MM.1S (cell line): ENCODE data around the gene NDUFB11.
A peak's percentile ranks its signal among the peaks of the same experiment; 100 is the strongest.

Experiments
- DNase-seq: peaks from one replicate; pipeline ENCODE4 v3.0.0-alpha.2; 2015
- H2AFZ ChIP-seq: fragments of 300-600 bp; sonication (generic); 2 replicates; pipeline ENCODE4 v1.6.0; 2016; ENCODE audit warnings: antibody characterized with exemption, low read length
- H3F3A ChIP-seq: fragments of 300-600 bp; sonication (generic); 2 replicates; pipeline ENCODE4 v1.6.1; 2016; ENCODE audit warnings: mild to moderate bottlenecking, antibody characterized with exemption, low read length, moderate library complexity, mixed read lengths; ENCODE audit not compliant: insufficient read depth
- H3K27ac ChIP-seq: fragments of 300-600 bp; sonication (generic); 2 replicates; pipeline ENCODE4 v1.5.1; 2016; ENCODE audit warnings: mild to moderate bottlenecking, low read length
- H3K27me3 ChIP-seq: fragments of 300-600 bp; sonication (generic); replicated peaks from 2 replicates; pipeline ENCODE4 v1.6.0; 2016; ENCODE audit warnings: low read length; ENCODE audit not compliant: insufficient read depth
- H3K36me3 ChIP-seq: fragments of 300-600 bp; sonication (generic); replicated peaks from 2 replicates; pipeline ENCODE4 v1.6.1; 2016; ENCODE audit warnings: mild to moderate bottlenecking, low read length, mixed read lengths; ENCODE audit not compliant: insufficient read depth
- H3K4me1 ChIP-seq: fragments of 300-600 bp; sonication (generic); 2 replicates; pipeline ENCODE4 v1.6.1; 2016; ENCODE audit warnings: low read length, mixed read lengths
- H3K4me2 ChIP-seq: fragments of 300-600 bp; sonication (generic); 2 replicates; pipeline ENCODE4 v1.6.0; 2016; ENCODE audit warnings: low read depth, low read length
- H3K4me3 ChIP-seq: fragments of 300-600 bp; sonication (generic); 2 replicates; pipeline ENCODE4 v1.5.1; 2016; ENCODE audit warnings: low read length, mixed read lengths
- H3K79me2 ChIP-seq: fragments of 300-600 bp; sonication (generic); 2 replicates; pipeline ENCODE4 v1.6.1; 2016; ENCODE audit warnings: mixed run types, low read length, mixed read lengths
- H3K9ac ChIP-seq: fragments of 300-600 bp; sonication (generic); 2 replicates; pipeline ENCODE4 v1.6.1; 2016; ENCODE audit warnings: low read length, mixed read lengths
- H3K9me2 ChIP-seq: fragments of 300-600 bp; sonication (generic); replicated peaks from 2 replicates; pipeline ENCODE4 v1.6.1; 2016; ENCODE audit warnings: mild to moderate bottlenecking, low read length, mixed read lengths; ENCODE audit not compliant: insufficient read depth
- H3K9me3 ChIP-seq: fragments of 300-600 bp; sonication (generic); replicated peaks from 2 replicates; pipeline ENCODE4 v1.6.1; 2016; ENCODE audit warnings: mild to moderate bottlenecking, low read length, mixed read lengths; ENCODE audit not compliant: insufficient read depth
- H4K20me1 ChIP-seq: fragments of 300-600 bp; sonication (generic); 2 replicates; pipeline ENCODE4 v1.6.1; 2016; ENCODE audit warnings: mild to moderate bottlenecking, low read length, moderate library complexity, mixed read lengths; ENCODE audit not compliant: insufficient read depth
- EZH2 ChIP-seq: fragments of 300-600 bp; sonication (generic); optimal IDR thresholded peaks from 2 replicates; pipeline ENCODE3; 2017; ENCODE audit warnings: low read depth, mild to moderate bottlenecking, antibody characterized with exemption, low read length, mixed read lengths
- EZH2phosphoT487 ChIP-seq: fragments of 300-600 bp; sonication (generic); IDR thresholded peaks from 2 replicates; pipeline ENCODE4 v1.6.1; 2018; ENCODE audit warnings: antibody characterized with exemption, low read length
- TF ChIP-seq, protein P1 (sequence below): fragments of 300-600 bp; sonication (generic); IDR thresholded peaks from 2 replicates; pipeline ENCODE4 v1.5.1; 2016; ENCODE audit warnings: antibody characterized with exemption, low read length, mixed read lengths

The NDUFB11 gene

DNA sequence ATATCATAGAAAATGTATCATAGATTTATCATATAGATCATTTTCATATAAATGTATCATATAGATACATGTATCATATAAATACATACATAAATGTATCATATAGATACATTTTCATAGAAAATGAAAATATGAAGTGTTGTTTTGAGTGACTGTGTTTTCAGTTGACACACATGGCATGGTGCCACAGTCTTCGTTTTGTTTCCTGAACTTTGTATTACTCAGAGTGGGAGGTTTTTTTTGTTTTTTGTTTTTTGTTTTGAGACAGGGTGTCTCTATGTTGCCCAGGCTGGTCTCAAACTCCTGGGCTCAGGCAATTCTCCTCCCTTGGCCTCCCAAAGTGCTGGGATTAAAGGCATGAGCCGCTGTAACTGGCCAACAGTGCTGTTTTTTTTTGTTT lies 4.4 kb upstream of the NDUFB11 start:
- no peaks in the 10 kb centered on the region for H3K27me3 ChIP-seq
- no peaks in the 10 kb centered on the region for H3K9me3 ChIP-seq
- TF ChIP-seq, protein P1, sequence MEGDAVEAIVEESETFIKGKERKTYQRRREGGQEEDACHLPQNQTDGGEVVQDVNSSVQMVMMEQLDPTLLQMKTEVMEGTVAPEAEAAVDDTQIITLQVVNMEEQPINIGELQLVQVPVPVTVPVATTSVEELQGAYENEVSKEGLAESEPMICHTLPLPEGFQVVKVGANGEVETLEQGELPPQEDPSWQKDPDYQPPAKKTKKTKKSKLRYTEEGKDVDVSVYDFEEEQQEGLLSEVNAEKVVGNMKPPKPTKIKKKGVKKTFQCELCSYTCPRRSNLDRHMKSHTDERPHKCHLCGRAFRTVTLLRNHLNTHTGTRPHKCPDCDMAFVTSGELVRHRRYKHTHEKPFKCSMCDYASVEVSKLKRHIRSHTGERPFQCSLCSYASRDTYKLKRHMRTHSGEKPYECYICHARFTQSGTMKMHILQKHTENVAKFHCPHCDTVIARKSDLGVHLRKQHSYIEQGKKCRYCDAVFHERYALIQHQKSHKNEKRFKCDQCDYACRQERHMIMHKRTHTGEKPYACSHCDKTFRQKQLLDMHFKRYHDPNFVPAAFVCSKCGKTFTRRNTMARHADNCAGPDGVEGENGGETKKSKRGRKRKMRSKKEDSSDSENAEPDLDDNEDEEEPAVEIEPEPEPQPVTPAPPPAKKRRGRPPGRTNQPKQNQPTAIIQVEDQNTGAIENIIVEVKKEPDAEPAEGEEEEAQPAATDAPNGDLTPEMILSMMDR, result no peak
- no peak for TF ChIP-seq EZH2
- TF ChIP-seq EZH2phosphoT487, result no peak
- H3K9me2 ChIP-seq, result no peaks in the 10 kb centered on the region
- no peak overlapping the region for H3K27ac ChIP-seq
- H3F3A ChIP-seq, result peaks cover 6% of the 10 kb centered on the region; the same call in 1 of the 2 replicates
- DNase-seq, result no peak
- peaks cover 86% of the 10 kb centered on the region for H3K79me2 ChIP-seq
- H3K4me2 ChIP-seq, result no peak overlapping the region
- no peak overlapping the region for H3K4me3 ChIP-seq
- H2AFZ ChIP-seq, result no peak overlapping the region
- H3K36me3 ChIP-seq, result no peaks in the 10 kb centered on the region; the same call in 1 of the 2 replicates
- H4K20me1 ChIP-seq, result peaks cover 3% of the 10 kb centered on the region
- no peak overlapping the region for H3K9ac ChIP-seq
- H3K4me1 ChIP-seq, result no peaks in the 10 kb centered on the region

DNA sequence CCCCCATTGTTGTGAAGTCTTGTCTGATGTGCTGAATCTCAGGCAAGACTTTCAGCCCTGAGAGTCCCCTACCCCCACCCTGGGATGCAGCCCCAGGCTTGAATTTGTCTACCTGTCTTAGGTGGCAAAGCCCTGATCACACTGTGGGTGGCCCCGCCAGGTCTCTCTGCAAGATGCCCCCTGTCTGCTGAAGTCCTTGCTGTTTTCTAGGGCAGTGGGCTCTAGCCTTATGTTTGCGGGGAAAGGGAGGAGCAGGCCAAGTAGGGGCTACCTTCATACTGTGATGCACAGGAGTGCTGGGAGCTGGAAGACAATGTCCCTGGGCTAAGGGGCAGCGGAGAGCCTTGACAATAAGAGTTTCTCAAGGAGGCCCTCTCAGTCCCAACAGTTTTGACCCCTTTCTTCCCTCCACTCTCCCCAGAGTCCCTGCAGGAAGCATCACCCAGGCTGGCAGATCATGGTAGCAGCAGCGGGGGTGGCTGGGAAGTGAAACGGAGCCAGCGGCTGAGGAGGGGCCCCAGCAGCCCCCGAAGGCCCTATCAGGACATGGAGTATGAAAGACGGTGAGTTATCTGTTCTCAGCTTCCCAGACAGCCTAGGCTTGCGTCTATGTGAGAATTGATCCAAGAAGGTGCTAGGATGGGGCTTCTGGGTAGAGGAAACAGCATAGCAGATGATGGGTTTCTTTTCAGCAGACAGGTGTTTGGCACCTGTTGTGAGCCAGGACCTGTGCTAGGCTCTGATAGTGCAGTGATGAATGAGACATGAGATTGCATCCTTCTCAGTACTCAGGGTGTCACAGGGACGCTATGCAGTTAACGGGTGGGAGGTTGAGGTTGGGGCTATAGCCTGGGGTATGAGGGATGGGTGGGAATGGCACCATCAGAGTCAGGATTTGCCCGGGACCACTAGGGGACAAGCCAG lies 2.7 kb upstream of the NDUFB11 start:
- H3K9me3 ChIP-seq, result no peaks in the 10 kb centered on the region
- peaks cover 3% of the 10 kb centered on the region for H4K20me1 ChIP-seq
- no peak overlapping the region for H2AFZ ChIP-seq
- no peak overlapping the region for H3K27ac ChIP-seq
- no peak overlapping the region; the same call in 1 of the 2 replicates for H3K9ac ChIP-seq
- H3K4me2 ChIP-seq, result peak overlapping the region; percentile 69; the same call in 1 of the 2 replicates
- H3K4me1 ChIP-seq, result no peaks in the 10 kb centered on the region
- H3K36me3 ChIP-seq, result no peaks in the 10 kb centered on the region; the same call in 1 of the 2 replicates
- no peak for DNase-seq
- no peak overlapping the region for H3K4me3 ChIP-seq
- TF ChIP-seq EZH2 (no peak), EZH2phosphoT487 (no peak)
- TF ChIP-seq, protein P1, result no peak
- H3K9me2 ChIP-seq, result no peaks in the 10 kb centered on the region
- H3K79me2 ChIP-seq, result peaks cover 84% of the 10 kb centered on the region
- H3F3A ChIP-seq, result peaks cover 6% of the 10 kb centered on the region; the same call in 1 of the 2 replicates
- no peaks in the 10 kb centered on the region for H3K27me3 ChIP-seq

DNA sequence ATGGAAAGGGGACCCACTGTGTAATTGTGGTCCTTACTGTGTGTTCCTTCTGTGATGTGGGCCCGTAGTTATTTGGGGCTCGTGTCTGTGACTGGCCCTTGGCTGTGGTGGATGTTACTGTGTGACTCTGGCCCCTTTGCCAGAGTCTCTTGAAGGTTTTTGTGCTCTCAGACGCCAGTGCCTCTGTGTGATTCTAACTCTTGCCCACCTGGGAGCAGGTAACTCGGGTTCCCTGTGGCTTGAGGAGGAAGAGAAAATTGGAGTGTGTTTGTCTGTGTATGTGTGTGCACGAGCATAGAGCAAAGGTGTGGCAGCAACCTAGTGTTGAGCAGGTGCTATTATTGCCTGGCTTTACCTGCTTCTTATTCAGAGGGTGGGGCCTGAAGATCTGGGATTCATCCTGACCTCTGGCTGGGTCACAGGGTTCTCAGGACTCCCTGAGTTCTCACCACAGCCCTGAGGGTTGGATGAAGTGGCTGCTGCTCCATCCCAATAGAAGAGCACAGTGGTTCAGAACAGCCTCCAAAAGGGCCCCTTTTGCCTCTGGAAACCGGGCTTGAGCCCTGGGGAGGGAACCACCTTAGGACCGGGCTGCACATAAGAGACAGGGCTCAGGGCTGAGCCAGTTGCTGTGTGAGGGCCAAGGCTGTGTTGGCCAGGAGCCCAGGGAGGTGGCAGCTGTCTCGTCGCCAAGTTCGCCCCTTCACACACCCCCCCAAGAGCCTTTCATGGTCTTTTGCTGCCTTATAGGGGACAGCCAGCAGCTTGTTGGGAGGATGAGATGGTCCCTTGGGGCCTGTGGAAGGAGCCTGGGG lies 1.8 kb upstream of the NDUFB11 start:
- peaks cover 3% of the 10 kb centered on the region for H4K20me1 ChIP-seq

More for the DNA sequence above, 1.8 kb upstream of the NDUFB11 start:
- Histone ChIP-seq H3K4me1 (no peaks in the 10 kb centered on the region), H3F3A (peaks cover 6% of the 10 kb centered on the region; the same call in 1 of the 2 replicates), H3K4me2 (peak overlapping the region; percentile 69), H3K9me3 (no peaks in the 10 kb centered on the region), H3K79me2 (peaks cover 75% of the 10 kb centered on the region), H3K9ac (peak overlapping the region; percentile 96; the same call in 1 of the 2 replicates), H3K9me2 (no peaks in the 10 kb centered on the region), H2AFZ (no peak overlapping the region), H3K27me3 (no peaks in the 10 kb centered on the region), H3K4me3 (peak overlapping the region; percentile 85), H3K36me3 (no peaks in the 10 kb centered on the region), H3K27ac (no peak overlapping the region)
- TF ChIP-seq, protein P1, result no peak
- no peak for TF ChIP-seq EZH2
- TF ChIP-seq EZH2phosphoT487, result no peak
- no peak for DNase-seq
